Heart left ventricle (tissue), 13 donors: ENCODE data around the gene ACTL7B.

ENCODE experiments used
- POLR2A ChIP-seq, 2 donors: fragments of 450-650 bp; IDR thresholded peaks; one replicate each; pipeline ENCODE4 v1.6.1; 2017; ENCODE audit warnings: antibody characterized with exemption in 2 of 2, mild to moderate bottlenecking in 2 of 2, moderate library complexity in 2 of 2
- TF ChIP-seq, protein P1 (sequence below), 12 donors: fragments of 200-600 bp; sonication (generic) in 4 of 12; IDR thresholded peaks; one replicate each; pipeline versions ENCODE4 v1.5.0 to v1.8.0; 2018 to 2022; ENCODE audit warnings: antibody characterized with exemption in 12 of 12, mild to moderate bottlenecking in 5 of 12
- donor health status: ischemic (EF 13 %, LVEDD 7.1; RV severe dilation, severe dysfunction).
- donor health status: DM: no; HTN: yes; CAD: no.
- donor health status: DM: no; HTN: no; CAD: no.
- donor health status: ischemic (EF 25% LVEDD 6.9; RV normal size, moderate dysfunction).
- donor health status: ischemic (EF 25% LVEDD 5.7; RV mildly dilated, moderate dysfunction).
- donor health status: ischemic (EF 35%, LVEDD 5.7; RV mildly dilated, moderate dysfunction).
- donor health status: nonischemic (EF 11% LVEDD 7.7; RV severe dilation, severe dysfunction).
- donor health status: DM: yes; HTN: yes; CAD: no.
- donor health status: PGD.
- donor health status: ischemic (EF 29% LVEDD 5.4; RV normal size, mild dysfunction).
- donor health status: nonischemic (EF 23%, LVEDD 6.1; RV moderate dilation, normal function).

DNA sequence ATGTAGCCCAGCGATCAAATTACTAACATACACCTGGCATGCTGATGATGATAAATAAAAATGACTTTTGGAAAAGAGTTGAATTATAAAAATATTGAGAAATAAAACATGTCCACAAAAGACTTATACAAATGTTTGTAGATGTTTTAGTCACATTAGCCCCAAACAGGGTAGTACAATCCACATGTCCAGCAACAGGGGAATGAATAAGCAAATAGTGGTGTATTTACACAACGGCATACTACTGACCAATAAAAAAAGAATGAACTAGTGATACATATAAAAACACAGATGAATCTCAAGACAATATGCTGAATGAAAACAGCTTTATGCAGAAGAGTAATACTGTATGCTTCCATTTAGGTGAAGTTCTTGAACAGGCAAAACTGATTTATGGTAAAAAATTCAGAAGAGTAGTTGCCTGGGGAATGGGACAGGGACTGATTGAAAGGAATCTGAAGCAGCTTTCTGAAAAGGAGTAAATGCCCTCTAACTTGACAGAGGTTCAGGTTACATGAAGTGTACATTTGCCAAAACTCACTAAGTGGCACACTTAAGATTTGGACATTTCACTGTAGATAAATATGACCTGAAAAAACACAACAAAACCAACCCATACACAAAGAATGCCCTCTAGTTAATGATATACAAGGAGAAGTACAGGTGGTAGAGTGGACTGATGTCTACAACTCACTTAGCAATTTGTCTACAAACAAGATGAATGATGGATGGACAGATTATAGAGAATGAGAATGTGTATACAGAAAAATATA, 41.7 kb upstream of the ACTL7B start:
- TF ChIP-seq, protein P1, sequence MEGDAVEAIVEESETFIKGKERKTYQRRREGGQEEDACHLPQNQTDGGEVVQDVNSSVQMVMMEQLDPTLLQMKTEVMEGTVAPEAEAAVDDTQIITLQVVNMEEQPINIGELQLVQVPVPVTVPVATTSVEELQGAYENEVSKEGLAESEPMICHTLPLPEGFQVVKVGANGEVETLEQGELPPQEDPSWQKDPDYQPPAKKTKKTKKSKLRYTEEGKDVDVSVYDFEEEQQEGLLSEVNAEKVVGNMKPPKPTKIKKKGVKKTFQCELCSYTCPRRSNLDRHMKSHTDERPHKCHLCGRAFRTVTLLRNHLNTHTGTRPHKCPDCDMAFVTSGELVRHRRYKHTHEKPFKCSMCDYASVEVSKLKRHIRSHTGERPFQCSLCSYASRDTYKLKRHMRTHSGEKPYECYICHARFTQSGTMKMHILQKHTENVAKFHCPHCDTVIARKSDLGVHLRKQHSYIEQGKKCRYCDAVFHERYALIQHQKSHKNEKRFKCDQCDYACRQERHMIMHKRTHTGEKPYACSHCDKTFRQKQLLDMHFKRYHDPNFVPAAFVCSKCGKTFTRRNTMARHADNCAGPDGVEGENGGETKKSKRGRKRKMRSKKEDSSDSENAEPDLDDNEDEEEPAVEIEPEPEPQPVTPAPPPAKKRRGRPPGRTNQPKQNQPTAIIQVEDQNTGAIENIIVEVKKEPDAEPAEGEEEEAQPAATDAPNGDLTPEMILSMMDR (IDR thresholded peaks at IDR 0.05), result no peak
- TF ChIP-seq POLR2A (IDR thresholded peaks at IDR 0.05), result no peak
